GM21528 (cell line): ENCODE measurements around the gene KLC3.
"Not testable (repeated sequence)": the region's sequence is repeated elsewhere in the genome, so short reads cannot be mapped to it uniquely, and the experiment has no call there.

Experiments used
- ATAC-seq: cut with Tn5 transposase; IDR thresholded peaks from one replicate; pipeline ENCODE4 v1.9.1; 2021; ENCODE audit warnings: mild to moderate bottlenecking, moderate library complexity; ENCODE audit not compliant: unreplicated experiment, low FRiP score

Gene KLC3

DNA sequence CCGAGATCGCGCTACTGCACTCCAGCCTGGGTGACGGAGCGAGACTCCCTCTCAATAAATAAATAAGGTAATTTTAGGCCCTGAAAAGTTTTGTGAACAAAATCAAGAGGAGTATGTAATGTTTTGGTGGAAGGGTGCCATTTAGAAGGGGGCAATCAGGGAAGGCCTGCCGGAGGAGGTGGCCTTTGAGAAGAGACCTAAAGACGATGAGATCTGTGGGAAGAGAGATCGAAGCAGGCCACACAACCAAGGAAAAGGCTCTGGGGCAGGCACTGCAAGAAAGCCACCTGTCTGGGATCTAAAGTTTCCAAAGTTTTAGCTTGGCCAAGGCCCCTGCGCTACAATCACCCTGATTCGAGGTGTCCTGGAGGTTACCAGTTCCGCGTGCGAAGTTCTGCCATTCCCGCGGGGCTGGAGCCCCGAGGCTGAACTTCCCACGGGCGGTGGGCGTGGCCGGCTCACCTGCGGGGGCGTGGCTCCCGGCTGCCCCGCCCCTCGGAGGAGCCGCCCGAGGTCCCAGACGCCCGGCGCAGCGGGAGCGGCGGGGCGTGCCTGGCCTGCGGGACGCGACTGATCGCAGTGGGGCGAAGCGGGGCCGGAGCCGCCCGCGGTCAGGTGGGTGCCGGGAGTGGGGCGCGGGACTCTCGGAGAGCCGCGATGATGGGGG lies at the start of gene KLC3:
TSS of gene KLC3 (plus strand) at position 519 of the 667 bp plus-strand sequence. CDS start 4,792 bp downstream, outside the sequence.
- no peak for ATAC-seq

DNA sequence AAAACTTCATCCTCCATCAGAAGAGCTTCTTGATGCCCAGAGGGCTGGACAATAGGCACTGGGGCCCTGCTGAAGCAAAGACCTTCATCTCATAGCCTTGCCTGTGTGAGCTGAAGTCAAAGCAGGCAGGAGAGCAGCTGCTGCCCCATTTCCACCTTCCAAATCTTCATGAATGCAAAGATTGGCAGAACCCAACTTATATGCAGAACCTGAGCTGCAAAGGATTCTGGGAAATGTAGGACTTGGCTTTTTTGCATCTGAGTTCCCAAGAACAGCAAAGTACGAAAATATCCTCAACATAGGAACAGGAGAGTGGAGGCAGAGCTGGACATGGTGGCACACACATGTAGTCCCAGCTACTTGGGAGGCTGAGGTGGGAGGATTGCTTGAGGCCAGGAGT lies 48.7 kb upstream of the KLC3 start:
- ATAC-seq, result no peak

GRCh38 chr19:45293682-45294081 lies 46.9 kb upstream of the KLC3 start:
- no peak for ATAC-seq

- ATAC-seq, result no peak
Measured at GRCh38 chr19:45294291-45295029, 46.1 kb upstream of the KLC3 start.

DNA sequence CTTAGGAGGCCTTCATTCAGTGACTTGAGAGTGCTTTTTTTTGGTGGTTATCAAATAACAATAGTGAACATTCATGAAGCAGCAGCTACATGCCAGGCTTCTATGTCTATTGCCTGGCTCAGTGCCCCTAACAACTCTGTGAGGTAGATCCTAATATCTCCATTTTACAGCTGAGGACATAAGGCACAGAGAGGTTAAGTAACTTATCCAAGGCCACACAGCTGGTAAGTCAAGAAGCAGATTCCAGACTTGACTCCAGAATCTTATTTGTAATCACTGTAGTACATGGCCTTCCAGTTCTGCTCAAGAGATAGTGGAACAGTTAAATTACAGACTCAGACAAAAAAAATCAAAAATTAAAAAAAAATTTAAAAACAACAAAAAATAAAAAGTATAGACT lies 44.7 kb upstream of the KLC3 start:
- ATAC-seq, result no peak

DNA sequence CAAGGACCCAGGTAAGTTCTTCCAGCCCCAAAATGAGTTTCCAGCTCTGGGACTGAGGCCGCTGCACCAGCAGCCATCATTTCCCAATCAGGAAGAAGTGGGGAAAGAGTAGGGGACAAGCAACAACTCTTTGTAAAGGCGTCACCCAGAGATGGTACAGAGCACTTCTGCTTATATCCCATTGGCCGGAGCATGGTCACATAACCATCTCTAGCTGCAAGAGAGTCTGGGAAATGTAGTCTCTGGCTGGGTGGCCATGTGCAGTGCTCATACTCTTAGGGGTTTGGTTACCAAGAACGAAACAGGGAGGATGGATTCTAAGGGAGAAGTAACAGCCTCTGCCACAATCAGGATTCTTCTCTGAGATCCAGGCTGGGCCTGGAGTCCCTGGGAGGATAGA lies 44.2 kb upstream of the KLC3 start:
- no peak for ATAC-seq

DNA sequence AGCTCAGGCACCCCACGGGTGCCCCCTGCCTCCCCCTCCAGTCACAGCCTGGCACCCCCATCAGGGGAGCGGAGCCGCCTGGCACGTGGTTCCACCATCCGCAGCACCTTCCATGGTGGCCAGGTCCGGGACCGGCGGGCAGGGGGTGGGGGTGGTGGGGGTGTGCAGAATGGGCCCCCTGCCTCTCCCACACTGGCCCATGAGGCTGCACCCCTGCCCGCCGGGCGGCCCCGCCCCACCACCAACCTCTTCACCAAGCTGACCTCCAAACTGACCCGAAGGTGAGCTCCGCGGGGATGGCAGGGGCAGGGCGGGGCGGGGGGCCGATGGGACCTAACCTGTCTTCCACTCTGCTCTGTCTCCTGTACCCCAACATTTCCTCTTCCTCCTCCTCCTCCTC lies 42.9 kb upstream of the KLC3 start:
- no peak for ATAC-seq

- ATAC-seq, result no peak
Measured at GRCh38 chr19:45298264-45298663, 42.3 kb upstream of the KLC3 start.

- no peak for ATAC-seq
Measured at GRCh38 chr19:45299719-45300118, 40.8 kb upstream of the KLC3 start.

- no peak for ATAC-seq
Measured at GRCh38 chr19:45302416-45302815, 38.1 kb upstream of the KLC3 start.

DNA sequence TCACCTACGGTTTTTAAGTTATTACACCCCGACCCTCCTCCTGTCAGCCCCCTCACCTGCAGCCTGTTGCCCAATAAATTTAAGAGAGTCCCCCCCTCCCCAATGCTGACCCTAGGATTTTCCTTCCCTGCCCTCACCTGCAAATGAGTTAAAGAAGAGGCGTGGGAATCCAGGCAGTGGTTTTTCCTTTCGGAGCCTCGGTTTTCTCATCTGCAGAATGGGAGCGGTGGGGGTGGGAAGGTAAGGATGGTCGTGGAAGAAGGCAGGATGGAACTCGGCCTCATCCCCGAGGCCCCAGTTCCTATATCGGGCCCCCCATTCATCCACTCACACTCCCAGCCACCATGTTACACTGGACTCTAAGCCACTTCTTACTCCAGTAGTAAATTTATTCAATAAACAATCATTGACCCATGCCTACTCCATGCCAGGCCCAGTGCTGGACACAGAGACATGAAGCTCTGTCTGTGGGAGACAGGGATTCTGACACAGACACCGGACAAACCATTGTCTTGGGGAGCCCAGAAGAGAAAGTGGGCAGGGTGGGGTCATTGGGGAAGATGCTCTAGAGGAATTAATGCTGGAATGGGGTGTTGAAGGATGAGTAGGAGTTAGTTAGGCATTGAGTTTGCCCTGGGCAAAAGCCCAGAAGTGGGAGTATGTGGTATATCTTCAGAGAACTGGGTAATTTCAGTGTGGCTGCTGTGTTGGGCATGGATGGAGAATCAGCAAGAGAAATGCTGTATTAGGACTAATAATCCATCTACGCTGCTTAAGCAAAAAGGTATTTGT lies 37.1 kb upstream of the KLC3 start:
- ATAC-seq, result no peak

- ATAC-seq, result no peak
Measured at GRCh38 chr19:45304141-45304926, 36.2 kb upstream of the KLC3 start.

- ATAC-seq, result no peak
Measured at GRCh38 chr19:45305007-45305406, 35.5 kb upstream of the KLC3 start.

DNA sequence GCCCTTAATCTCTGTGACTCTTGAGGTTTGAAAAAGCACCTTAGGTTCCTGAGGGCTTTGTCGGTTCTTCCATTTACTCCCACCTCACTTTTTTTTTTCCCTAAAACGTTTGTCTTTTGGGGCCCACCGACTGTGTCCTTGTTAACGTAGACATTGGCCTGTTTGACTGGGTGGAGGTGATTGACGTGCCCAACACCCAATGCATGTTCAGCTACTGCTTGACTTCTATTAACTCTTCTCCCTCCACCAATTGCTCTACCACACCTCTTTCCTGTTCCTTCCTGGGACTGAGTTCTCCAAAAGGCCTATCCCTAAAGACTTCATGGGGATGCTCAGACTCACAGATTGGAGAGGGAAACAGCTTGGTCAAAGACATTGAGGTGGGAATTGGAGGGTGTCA lies 35.1 kb upstream of the KLC3 start:
- ATAC-seq, result no peak

- no peak for ATAC-seq
Measured at GRCh38 chr19:45306040-45306439, 34.5 kb upstream of the KLC3 start.

- ATAC-seq, result no peak
Measured at GRCh38 chr19:45306518-45307027, 34.0 kb upstream of the KLC3 start.

DNA sequence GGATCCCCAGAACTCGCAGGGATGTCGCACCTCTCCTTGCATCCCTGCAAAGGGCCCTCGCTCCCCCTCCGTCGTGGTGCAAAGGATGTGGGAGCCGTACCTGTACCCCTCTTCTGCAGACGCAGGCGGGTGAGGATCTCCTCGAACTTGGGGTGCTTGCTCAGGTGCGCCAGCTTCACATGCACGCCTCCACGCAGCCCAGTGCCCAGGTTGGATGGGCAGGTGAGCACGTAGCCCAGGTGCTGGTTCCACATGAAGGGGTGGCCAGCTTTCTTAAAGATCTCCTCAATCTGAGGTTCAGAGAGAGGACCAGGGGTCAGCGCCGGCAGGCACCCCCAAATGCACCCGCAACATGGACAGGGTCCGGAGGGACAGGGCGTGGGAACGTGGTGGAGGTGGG lies 33.2 kb upstream of the KLC3 start:
- ATAC-seq, result no peak

DNA sequence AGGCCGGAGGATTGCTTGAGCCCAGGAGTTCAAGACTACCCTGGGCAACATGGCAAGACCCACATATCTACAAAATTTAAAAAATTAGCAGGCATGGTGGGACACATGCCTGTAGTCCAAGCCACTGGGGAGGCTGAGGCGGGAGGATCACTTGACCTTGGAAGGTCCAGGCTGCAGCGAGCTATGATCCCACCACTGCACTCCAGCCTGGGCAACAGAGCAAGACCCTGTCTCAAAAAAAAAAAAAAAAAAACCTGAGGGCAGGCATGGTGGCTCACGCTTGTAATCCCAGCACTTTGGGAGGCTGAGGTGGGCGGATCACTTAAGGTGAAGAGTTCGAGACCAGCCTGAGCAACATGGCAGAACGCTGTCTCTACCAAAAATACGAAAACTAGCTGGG lies 31.2 kb upstream of the KLC3 start:
- ATAC-seq, result not testable (repeated sequence)

- ATAC-seq, result no peak
Measured at GRCh38 chr19:45311621-45312020, 28.9 kb upstream of the KLC3 start.

- ATAC-seq, result not testable (repeated sequence)
Measured at GRCh38 chr19:45312285-45312684, 28.3 kb upstream of the KLC3 start.
